ENCODE data around the gene HINT2. TPM values are rescaled to one million over a fixed set of nuclear protein-coding genes. Genes with fewer than 3 reads are reported as not detected.

Gene HINT2
- total RNA-seq, 1 experiment from 2014 or later: 35.9 TPM

DNA sequence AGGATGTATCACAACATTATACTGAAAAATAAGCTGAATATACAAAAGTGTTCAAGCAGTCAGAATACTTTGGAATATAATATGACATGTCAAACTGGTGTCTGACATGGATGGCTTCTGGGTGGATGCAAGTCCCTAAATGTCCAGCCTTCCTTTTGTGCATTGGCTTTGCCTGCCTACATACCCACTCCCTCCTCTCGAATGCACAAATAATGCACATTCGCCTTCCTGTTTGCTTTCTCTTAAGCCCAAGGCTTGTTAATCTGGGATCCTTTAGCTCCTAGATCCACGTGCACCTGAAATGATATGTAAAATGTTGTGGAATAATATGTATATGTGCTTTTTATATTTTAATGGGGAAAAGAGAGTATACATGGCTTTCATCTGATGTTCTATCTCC, 36.3 kb downstream of the HINT2 start:
- Mint-ChIP-seq H3K36me3 (ENCODE audit: insufficient read depth in 1 of 3, low read depth in 3 of 3) (peaks cover 4 to 12% (median 4%) of the 10 kb centered on the region in 3 experiments; a peak in 6 of 7 replicates), H3K27ac (no peak overlapping the region), H3K4me3 (no peak overlapping the region), H3K27me3 (ENCODE audit: low read depth) (no peaks in the 10 kb centered on the region), H3K4me1 (peaks cover 15 to 19% of the 10 kb centered on the region in 2 experiments), H3K9me3 (no peaks in the 10 kb centered on the region)
- no peak overlapping the region for H2BK12ac ChIP-seq (ENCODE audit: insufficient read length, low read depth, low read length)
- no peak for TF ChIP-seq CTCF (conservative IDR thresholded peaks at IDR 0.05)
- H3K23me2 ChIP-seq (ENCODE audit: insufficient read length, low read depth, low read length, poor library complexity, severe bottlenecking): no peaks in the 10 kb centered on the region
- no peaks in the 10 kb centered on the region for H3K27me3 ChIP-seq (ENCODE audit: insufficient read depth, low read length)
- H3K4me2 ChIP-seq (ENCODE audit: insufficient read depth, insufficient read length, low read length): no peak overlapping the region
- H4K20me1 ChIP-seq (ENCODE audit: control insufficient read depth, insufficient read depth, insufficient read length): no peaks in the 10 kb centered on the region
- H3T11ph ChIP-seq (ENCODE audit: low read length): no peak overlapping the region
- no peak overlapping the region for H2AFZ ChIP-seq (ENCODE audit: low read length)
- H3K23ac ChIP-seq (ENCODE audit: insufficient read length, low read depth, low read length): no peak overlapping the region
- H3K14ac ChIP-seq (ENCODE audit: insufficient read depth, low read length): no peak overlapping the region
- peaks cover 4% of the 10 kb centered on the region; the same call in 1 of the 2 replicates for H3K4me1 ChIP-seq (ENCODE audit: insufficient read depth, low read length)
- no peak overlapping the region for H3K9ac ChIP-seq (ENCODE audit: extremely low read depth, insufficient read length, low read length)
- no peak overlapping the region for H2BK20ac ChIP-seq (ENCODE audit: low read depth, low read length, poor library complexity, severe bottlenecking)
- H3K18ac ChIP-seq (ENCODE audit: insufficient read length, low read depth, low read length): no peak overlapping the region
- H3K27ac ChIP-seq (ENCODE audit: insufficient read length, low read depth, low read length): no peak overlapping the region
- H3K4ac ChIP-seq (ENCODE audit: low read depth, low read length): no peak overlapping the region
- WGBS (ENCODE audit: extremely low coverage, insufficient read length, low lambda C conversion rate): no CpG with 5 or more reads among the region's 3 CpGs
- no peak for DNase-seq
- no peak overlapping the region for H2BK15ac ChIP-seq (ENCODE audit: low read depth, low read length)
- H4K5ac ChIP-seq (ENCODE audit: insufficient read length, low read depth, low read length): no peak overlapping the region
- no peak overlapping the region for H4K91ac ChIP-seq (ENCODE audit: insufficient read length, low read depth, low read length)
- no peak overlapping the region for H3K56ac ChIP-seq (ENCODE audit: insufficient read length, low read depth, low read length)
- no peak overlapping the region for H4K8ac ChIP-seq (replicated peaks; ENCODE audit: insufficient read length, low read depth, low read length)
- no peak overlapping the region for H2AK5ac ChIP-seq (ENCODE audit: insufficient read length, low read length)
- H2BK5ac ChIP-seq (ENCODE audit: insufficient read length, low read length): no peak overlapping the region
- no peaks in the 10 kb centered on the region for H3K79me1 ChIP-seq (ENCODE audit: insufficient read depth, low read depth, low read length, poor library complexity, severe bottlenecking)
- no peaks in the 10 kb centered on the region for H3K79me2 ChIP-seq (ENCODE audit: insufficient read depth, low read length)
- H2BK120ac ChIP-seq (ENCODE audit: low read depth, low read length, poor library complexity, severe bottlenecking): no peak overlapping the region
- H3K9me3 ChIP-seq (ENCODE audit: control insufficient read depth, low read depth, low read length): no peaks in the 10 kb centered on the region

All from H9 (cell line).